Measurements from ENCODE around the gene MYRIP.

- TF ChIP-seq POLR2AphosphoS5 (IDR thresholded peaks at IDR 0.05; ENCODE audit: low read depth, low read length) (no peak), TAF1 (IDR thresholded peaks at IDR 0.05; ENCODE audit: borderline replicate concordance, insufficient read depth, low read length) (no peak), REST (IDR thresholded peaks at IDR 0.05; ENCODE audit: insufficient read depth in 1 of 2, low read depth in 2 of 2, low read length in 2 of 2) (no peak), FOXP2 (optimal IDR thresholded peaks at IDR 0.05; ENCODE audit: borderline replicate concordance, extremely low read depth, extremely low read length, insufficient read depth) (no peak)
Measured at GRCh38 chr3:40230382-40230781, 421.0 kb downstream of the MYRIP start.

All from PFSK-1 (cell line).